NCI-H226 (cell line): Measurements from ENCODE around the gene PLPP7.
"Not testable (repeated sequence)": the region's sequence is repeated elsewhere in the genome, so short reads cannot be mapped to it uniquely, and the experiment has no call there.

Experiments
- DNase-seq: peaks from one replicate; pipeline ENCODE4 v3.0.0-alpha.2; 2015

Gene PLPP7

GRCh38 chr9:131289301-131290035 lies at the start of gene PLPP7:
Gene PLPP7, plus strand, starts transcription at chr9:131289723. Its CDS starts 275 bp downstream, at chr9:131289998.
- DNase-seq, result no peak

- DNase-seq, result no peak
Observed at GRCh38 chr9:131240047-131240921, 49.2 kb upstream of the PLPP7 start.

DNA sequence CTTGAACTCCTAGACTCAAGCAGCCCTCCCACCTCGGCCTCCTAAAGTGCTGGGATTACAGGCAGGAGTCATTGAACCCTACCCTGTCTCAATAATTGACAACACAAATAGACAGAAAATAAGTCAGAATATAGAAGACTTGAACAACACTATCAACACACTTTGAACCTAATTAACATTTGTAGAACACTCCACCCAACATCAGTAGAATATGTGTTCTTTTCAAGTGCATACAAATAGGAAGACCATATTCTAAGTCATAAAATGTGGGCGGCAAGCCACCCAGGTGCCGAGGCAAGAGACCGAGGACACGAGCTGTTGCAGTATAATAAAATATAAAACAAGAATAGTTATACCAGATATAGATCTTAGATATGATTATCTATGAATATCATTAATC lies 45.2 kb upstream of the PLPP7 start:
- not testable (repeated sequence) for DNase-seq

- DNase-seq, result no peak
Observed at GRCh38 chr9:131246618-131247017, 42.9 kb upstream of the PLPP7 start.

DNA sequence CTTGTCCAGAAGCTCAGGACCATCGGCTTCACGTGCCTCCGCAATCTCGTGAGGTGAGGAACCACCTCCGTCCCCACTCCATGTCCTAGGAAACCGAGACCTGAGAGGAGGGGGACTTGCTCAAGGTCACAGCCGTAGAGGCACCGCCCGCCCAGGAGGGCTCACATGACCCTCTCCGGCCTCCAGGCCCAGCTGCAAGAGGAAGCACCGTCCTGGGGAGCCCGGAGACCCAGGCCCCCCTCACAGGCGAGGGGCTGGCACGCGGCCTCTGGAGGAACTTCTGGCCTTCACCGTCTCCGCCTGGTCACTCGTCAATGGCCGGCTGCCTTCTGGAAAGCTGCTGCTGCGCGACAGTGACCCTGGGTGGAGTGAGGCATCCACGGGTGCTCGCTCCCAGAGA lies 37.4 kb upstream of the PLPP7 start:
- DNase-seq, result no peak

- DNase-seq, result no peak
Observed at GRCh38 chr9:131253891-131254491, 35.5 kb upstream of the PLPP7 start.

- DNase-seq, result no peak
Observed at GRCh38 chr9:131254626-131255025, 34.9 kb upstream of the PLPP7 start.

DNA sequence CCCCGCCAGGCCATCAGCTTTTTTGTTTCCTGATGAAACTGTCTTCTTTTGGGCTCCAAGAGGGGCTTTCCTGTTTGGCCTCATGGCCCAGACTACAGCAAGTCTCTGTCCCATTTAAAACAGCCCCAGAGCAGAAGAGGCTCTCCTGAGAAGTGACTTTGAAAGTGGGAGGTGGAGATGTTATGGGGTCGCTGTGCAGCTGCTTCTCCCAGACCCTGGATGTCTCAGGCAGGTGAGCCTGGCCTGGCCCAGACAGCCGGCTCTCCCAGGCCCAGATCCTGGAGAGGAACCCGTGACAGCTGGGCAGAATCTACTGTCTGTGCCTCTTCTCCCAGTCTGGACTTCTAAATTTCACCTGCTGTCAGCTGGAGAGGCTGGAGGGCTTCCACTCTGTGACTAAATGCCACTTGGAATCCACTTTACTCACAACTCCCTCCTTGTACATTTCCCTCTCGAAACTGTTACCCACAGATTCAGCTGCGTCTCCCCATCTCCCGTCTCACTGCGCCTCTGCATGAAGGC lies 33.8 kb upstream of the PLPP7 start:
- DNase-seq, result no peak

DNA sequence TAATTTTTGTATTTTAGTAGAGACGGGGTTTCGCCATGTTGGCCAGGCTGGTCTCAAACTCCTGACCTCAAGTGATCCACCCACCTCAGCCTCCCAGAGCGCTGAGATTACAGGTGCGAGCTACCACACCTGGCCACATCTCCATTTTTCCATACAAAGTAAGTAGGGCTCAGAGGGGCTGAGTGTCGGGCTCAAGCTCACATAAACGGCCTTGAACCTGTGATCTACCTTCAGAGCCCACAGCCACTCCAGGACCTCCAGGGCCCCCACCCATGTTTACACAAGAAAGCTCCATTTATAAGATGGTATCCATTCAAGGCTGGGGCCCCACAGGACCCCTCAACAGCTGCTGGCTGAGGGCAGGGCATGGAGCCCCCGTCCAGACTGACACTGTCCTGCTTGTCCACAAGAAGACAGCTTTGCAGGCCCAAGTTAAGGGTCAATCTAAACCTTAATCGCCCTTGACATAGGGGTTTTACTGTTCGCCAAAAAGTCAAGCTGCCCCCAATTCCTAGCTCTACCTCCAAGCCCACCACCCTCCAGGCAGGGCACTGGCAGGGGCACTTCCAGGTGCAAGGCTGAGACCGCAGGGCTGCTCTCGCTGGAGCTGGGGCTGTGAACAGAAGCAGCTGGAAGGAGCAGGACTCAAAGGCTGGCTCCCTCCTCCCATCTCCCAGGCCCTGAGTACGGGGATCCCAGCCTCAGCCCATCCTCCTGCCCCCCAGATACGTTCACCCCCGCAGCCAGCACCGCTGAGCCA lies 32.1 kb upstream of the PLPP7 start:
- DNase-seq, result no peak

GRCh38 chr9:131258186-131258585 lies 31.3 kb upstream of the PLPP7 start:
- no peak for DNase-seq

DNA sequence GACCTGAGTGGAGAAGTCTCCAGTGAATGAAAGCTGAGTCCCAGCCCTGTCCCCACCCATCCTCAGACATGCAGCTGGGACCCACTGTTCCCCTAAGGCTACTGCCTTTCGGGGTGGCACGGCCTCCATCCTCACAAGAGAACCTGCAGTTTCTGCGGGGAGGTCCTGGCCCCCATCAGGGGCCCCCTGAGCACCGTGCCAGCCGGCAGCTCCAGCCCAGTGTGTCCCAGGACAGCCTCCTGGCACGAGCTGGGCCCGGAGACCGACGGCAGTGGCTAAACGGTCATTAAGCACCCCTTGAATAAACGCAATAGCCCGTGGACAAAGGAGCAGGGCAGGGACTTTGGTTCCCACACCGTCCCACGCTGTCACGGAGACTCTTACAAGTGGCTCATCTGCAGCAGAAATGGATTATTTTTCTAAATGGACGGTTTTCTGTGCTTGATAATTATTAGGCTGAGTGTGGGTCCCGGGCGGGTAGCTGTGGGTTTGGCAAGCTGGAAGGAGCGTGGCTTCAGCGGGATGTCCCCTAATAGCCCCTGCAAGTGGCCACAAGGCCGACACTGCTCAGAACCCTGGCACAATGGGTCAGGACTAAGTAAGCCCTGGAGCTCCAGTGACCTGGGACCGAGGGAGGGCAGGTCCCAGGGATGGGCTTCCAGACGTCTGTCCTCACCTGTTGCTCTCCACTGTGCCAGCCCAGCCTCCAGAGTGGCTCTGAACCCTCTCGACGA lies 30.7 kb upstream of the PLPP7 start:
- no peak for DNase-seq

DNA sequence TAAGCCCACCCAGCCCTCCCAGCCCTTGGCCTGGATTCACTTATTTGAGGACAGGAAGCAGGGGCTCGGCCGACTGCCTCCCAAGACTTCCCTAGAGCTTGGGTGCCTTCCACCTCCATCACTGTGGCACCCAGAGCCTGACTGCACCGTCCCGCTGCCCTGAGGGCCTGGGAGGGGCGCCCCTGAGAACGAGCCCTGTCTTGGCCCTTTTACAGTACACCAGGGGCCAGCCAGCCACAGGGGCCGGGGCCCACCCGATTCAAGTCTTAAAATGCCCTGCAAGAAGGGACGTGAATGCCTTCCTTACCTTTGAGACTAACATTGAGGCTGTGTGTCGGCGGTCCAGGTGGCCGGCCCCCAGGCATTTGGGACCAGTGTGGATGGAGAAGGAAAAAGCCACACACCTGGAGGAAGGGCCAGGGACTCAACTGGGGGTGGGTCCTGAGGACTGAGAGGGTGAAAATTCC lies 30.1 kb upstream of the PLPP7 start:
- DNase-seq, result no peak

DNA sequence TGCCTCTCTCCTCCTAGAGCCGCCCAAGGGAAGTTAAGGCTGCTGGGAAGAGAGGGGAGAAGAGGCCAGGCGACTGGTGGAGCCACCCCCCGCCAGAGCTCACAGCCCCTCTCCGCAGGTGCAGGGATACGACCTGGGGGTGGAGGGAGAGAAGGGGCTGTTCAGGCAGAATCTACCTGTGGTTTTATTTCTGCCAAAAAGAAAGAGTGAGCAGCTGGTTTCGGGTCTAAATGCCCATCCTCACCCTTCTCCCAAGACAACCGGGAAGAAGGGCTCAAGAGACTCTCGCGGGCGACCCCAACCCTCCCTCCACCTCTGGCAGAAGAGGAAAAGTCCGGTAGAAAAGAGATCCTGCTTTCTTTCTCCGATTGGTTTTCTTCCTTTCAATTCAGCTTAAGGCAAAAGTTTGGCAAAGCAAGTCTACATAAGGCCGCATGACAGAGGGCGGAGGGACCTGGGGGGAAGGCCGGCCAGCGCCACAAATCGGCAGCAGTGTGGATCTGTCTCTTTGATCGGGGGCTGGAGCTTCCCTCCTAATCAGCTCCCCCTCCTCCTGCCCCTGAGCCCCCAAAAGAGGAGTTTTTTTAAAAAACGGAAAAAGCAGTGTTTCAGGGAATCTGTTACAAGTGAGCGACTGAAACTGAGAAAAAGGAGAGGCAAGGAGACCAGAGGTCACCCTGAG lies 29.5 kb upstream of the PLPP7 start:
- DNase-seq, result no peak

DNA sequence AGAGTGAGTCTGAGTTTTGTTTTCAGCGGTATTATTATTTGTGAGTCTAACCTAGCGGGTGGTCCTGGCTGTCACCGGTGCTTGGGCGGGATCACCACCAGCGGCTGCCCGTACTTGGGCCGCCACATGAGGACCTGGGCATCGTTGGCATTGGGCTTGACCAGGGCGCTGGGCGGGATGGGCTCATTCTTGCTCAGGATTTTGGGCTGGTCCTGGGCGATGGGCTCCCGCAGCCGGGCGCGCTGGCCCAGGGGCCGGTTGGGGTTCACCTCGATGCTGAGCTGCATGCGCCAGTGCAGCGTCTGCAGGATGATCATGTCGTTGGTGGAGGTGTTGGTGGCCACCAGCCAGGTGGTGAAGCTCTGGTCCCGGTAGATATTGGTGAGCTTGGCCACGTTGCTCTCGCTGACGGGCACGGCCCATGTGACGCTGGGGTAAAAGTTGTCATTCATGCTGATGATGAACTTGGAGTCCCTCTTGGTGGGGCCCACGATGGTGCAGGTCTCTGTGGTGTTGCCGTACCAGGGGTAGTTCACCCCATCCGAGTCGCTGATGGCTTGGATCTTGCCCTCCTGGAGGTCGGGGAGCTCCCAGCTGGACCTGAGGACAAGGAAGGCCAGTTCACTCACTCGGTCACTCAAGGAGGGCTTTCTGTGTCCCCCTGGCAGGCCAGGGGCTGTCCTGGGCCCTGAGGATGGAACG lies 28.6 kb upstream of the PLPP7 start:
- no peak for DNase-seq

DNA sequence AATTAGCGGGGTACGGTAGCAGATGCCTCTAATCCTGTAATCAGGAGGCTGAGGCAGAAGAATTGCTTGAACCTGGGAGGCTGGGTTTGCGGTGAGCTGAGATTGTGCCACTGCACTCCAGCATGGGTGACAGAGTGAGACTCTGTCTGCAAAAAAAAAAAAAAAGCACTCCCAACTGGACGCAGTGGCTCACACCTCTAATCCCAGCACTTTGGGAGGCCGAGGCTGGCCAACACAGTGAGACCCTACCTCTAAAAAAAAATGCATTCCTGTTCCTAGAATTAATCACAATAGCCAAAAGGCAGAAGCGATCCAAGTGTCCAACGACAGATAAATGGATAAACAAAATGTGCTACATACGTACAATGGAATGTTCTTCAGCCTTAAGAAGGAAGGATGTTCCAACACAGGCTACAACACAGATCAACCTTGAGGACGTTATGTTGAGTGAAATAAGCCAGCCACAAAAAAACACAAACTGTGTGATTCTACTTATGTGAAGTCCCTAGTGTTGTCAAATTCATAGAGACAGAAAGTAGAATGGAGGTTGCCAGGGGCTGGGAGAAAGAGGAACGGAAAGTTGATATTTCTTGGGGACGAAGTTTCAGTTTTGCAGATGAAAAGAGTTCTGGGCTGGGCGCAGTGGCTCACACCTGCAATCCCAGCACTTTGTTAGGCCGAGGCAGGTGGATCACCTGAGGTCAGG lies 27.0 kb upstream of the PLPP7 start:
- no peak for DNase-seq

GRCh38 chr9:131263033-131263343 lies 26.5 kb upstream of the PLPP7 start:
- DNase-seq, result not testable (repeated sequence)

DNA sequence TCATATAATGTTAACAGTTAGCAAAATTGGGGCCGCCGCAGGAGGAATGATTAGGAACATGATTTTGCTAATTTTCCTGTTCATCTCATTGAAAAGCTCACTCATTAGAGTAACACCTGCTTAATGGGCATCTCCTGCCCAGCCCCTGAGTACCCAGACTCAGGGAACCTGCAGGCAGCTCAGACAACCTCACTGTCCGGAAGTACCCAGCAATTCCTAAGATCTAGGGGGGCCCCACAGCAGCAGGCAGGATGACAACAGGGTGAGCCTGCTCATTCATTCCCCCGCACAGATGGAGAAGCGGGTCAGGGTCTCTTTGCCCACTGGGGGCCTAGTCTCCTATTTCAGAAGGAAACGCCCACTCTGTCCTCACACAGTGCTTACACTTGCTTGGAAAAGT lies 25.8 kb upstream of the PLPP7 start:
- DNase-seq, result no peak

DNA sequence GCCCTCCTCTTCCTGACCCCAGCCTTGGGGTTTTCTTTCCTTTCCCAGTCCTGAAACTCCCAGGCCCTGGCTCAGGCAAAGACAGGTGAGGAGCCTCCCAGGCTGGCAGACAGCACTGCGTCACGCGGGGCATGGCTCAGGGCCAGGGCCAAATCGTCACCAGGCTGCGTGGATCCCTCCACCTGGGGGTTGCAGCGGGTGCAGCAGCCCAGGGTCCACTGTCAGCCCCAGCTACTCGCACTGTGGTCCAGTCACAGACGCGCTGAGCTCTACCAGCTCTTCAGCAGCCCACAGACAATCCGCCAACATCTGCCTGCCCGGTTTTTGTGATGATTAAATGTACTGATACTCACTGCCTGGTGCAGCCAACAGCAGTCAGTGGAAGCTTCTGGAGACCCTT lies 25.3 kb upstream of the PLPP7 start:
- no peak for DNase-seq

GRCh38 chr9:131266266-131267229 lies 23.0 kb upstream of the PLPP7 start:
- DNase-seq, result no peak
